ENCODE measurements around the gene SKIL.

GRCh38 chr3:170360916-170361315 is 3.4 kb downstream of the SKIL start:
- no peak for TF ChIP-seq CTCF (IDR thresholded peaks at IDR 0.05 in 4 of 5, conservative IDR thresholded peaks at IDR 0.05 in 1 of 5)
- no peak for TF ChIP-seq POLR2A (IDR thresholded peaks at IDR 0.05)
